Mesenchymal stem cell (in vitro differentiated cells and primary cell): ENCODE results near the gene OTOA. TPM values are rescaled to one million over a fixed set of nuclear protein-coding genes. Genes with fewer than 3 reads are reported as not detected.

Source experiments
- DNase-seq: peaks from one replicate; pipeline ENCODE4 v3.0.0-alpha.2; 2013
- H2AFZ ChIP-seq: one replicate; pipeline ENCODE4 v1.6.1; 2013; ENCODE audit warnings: low read depth, mild to moderate bottlenecking, control low read depth, inconsistent platforms, low read length, moderate library complexity
- H2AK5ac ChIP-seq: 2 replicates; pipeline ENCODE4 v1.6.1; 2013; ENCODE audit warnings: low read length, moderate library complexity, mild to moderate bottlenecking, inconsistent platforms; ENCODE audit not compliant: severe bottlenecking
- H2BK120ac ChIP-seq: one replicate; pipeline ENCODE4 v1.6.1; 2013; ENCODE audit warnings: low read depth, mild to moderate bottlenecking, inconsistent platforms, low read length, moderate library complexity
- H2BK12ac ChIP-seq, 2 experiments: one replicate each; pipeline ENCODE4 v1.6.1; 2013; ENCODE audit warnings: inconsistent platforms in 2 of 2, low read length in 2 of 2, mild to moderate bottlenecking in 2 of 2, moderate library complexity in 2 of 2, control low read depth in 1 of 2
- H2BK15ac ChIP-seq: one replicate; pipeline ENCODE4 v1.6.1; 2013; ENCODE audit warnings: mild to moderate bottlenecking, low read depth, inconsistent platforms; ENCODE audit not compliant: poor library complexity, severe bottlenecking
- H2BK5ac ChIP-seq: 2 replicates; pipeline ENCODE4 v1.6.1; 2013; ENCODE audit warnings: low read depth, mild to moderate bottlenecking, low read length, control low read depth, inconsistent platforms; ENCODE audit not compliant: poor library complexity, severe bottlenecking
- H3K14ac ChIP-seq, 2 experiments: one replicate each; pipeline ENCODE4 v1.6.1; 2013; ENCODE audit warnings: inconsistent platforms in 2 of 2, low read length in 2 of 2, control low read depth in 1 of 2, mild to moderate bottlenecking in 1 of 2, moderate library complexity in 1 of 2
- H3K18ac ChIP-seq, 2 experiments: one replicate each; pipeline ENCODE4 v1.6.1; 2013; ENCODE audit warnings: inconsistent platforms in 2 of 2, low read length in 2 of 2, control low read depth in 1 of 2, low read depth in 1 of 2, mild to moderate bottlenecking in 1 of 2
- H3K23ac ChIP-seq, 2 experiments: one replicate each; pipeline ENCODE4 v1.6.1; 2013; ENCODE audit warnings: inconsistent platforms in 2 of 2, low read length in 2 of 2, mild to moderate bottlenecking in 2 of 2, moderate library complexity in 2 of 2, control low read depth in 1 of 2
- H3K27ac ChIP-seq: 2 replicates; pipeline ENCODE4 v1.5.1; 2013; ENCODE audit warnings: mild to moderate bottlenecking, moderate library complexity, low read length, control low read depth, inconsistent platforms; ENCODE audit not compliant: poor library complexity, severe bottlenecking
- H3K27me3 ChIP-seq, 2 experiments: 2 replicates each; pipeline versions ENCODE4 v1.6.1 to v1.7.0; 2013; ENCODE audit warnings: low read length in 2 of 2, mild to moderate bottlenecking in 2 of 2, moderate library complexity in 2 of 2, control low read depth in 1 of 2, inconsistent platforms in 1 of 2; ENCODE audit not compliant: control insufficient read depth in 1 of 2, insufficient read depth in 1 of 2
- H3K36me3 ChIP-seq, 2 experiments: 2 replicates each; pipeline versions ENCODE4 v1.6.1 to v1.7.0; 2013; ENCODE audit warnings: low read length in 2 of 2, control low read depth in 1 of 2, inconsistent platforms in 1 of 2, low read depth in 1 of 2, mild to moderate bottlenecking in 1 of 2; ENCODE audit not compliant: insufficient read depth in 2 of 2, control insufficient read depth in 1 of 2
- H3K4ac ChIP-seq, 2 experiments: one replicate each; pipeline ENCODE4 v1.6.1; 2013; ENCODE audit warnings: inconsistent platforms in 2 of 2, low read length in 2 of 2, mild to moderate bottlenecking in 2 of 2, moderate library complexity in 2 of 2, control low read depth in 1 of 2, low read depth in 1 of 2
- H3K4me1 ChIP-seq: 2 replicates; pipeline ENCODE4 v1.6.1; 2013; ENCODE audit warnings: low read depth, low read length, control low read depth; ENCODE audit not compliant: control insufficient read depth, insufficient read depth
- H3K4me2 ChIP-seq: 2 replicates; pipeline ENCODE4 v1.6.1; 2013; ENCODE audit warnings: low read length, mild to moderate bottlenecking, inconsistent platforms; ENCODE audit not compliant: poor library complexity, severe bottlenecking
- H3K4me3 ChIP-seq, 2 experiments: 2 replicates each; pipeline versions ENCODE4 v1.5.1 to v1.7.0; 2013; ENCODE audit warnings: low read length in 2 of 2, mild to moderate bottlenecking in 2 of 2, control low read depth in 1 of 2, low read depth in 1 of 2; ENCODE audit not compliant: insufficient read depth in 1 of 2
- H3K79me1 ChIP-seq: replicated peaks from 2 replicates; pipeline ENCODE4 v1.6.1; 2013; ENCODE audit warnings: mild to moderate bottlenecking, control low read depth, low read length, inconsistent platforms; ENCODE audit not compliant: poor library complexity, severe bottlenecking
- H3K9ac ChIP-seq: 2 replicates; pipeline ENCODE4 v1.7.0; 2013; ENCODE audit warnings: mild to moderate bottlenecking, low read length, moderate library complexity
- H3K9me3 ChIP-seq: 2 replicates; pipeline ENCODE4 v1.7.0; 2013; ENCODE audit warnings: mild to moderate bottlenecking, low read length; ENCODE audit not compliant: control insufficient read depth
- H4K8ac ChIP-seq: one replicate; pipeline ENCODE4 v1.6.1; 2013; ENCODE audit warnings: inconsistent platforms, mild to moderate bottlenecking, low read length, moderate library complexity
- H4K91ac ChIP-seq: one replicate; pipeline ENCODE4 v1.6.1; 2013; ENCODE audit warnings: mild to moderate bottlenecking, low read length, inconsistent platforms
- WGBS: methylation state at CpG from one replicate; pipeline ENCODE4 v1.1.7; 2013; ENCODE audit warnings: mixed read lengths; 5-methylcytosine and 5-hydroxymethylcytosine counted together
- polyA plus RNA-seq, 2 experiments: library from polyadenylated mRNA; stranded (reverse); fragments of 200-250 nt; gene quantifications; one replicate each; pipeline ENCODE4 v1.2.3, GENCODE V29; 2013

OTOA gene
- polyA plus RNA-seq (2013, experiment 1 of 2): 0.01 TPM
- polyA plus RNA-seq (2013, experiment 2 of 2): 0.01 TPM

- Histone ChIP-seq H2AFZ (no peak within 1 kb of the TSS), H4K8ac (no peak within 1 kb of the TSS), H2AK5ac (no peak within 1 kb of the TSS), H3K9ac (no peak within 1 kb of the TSS), H3K36me3 (peaks cover 0 to 6% of the 10 kb centered on the region in 2 experiments), H3K18ac (peak within 1 kb of the TSS in 1 of 2 experiments; percentile 12), H3K27ac (no peak within 1 kb of the TSS), H3K4me3 (peak within 1 kb of the TSS in 1 of 2 experiments; percentile 67), H3K27me3 (peaks cover 6 to 25% of the 10 kb centered on the region in 2 experiments), H2BK120ac (no peak within 1 kb of the TSS), H3K4ac (no peak within 1 kb of the TSS), H3K4me1 (peaks cover 5% of the 10 kb centered on the region), H2BK5ac (no peak within 1 kb of the TSS), H4K91ac (no peak within 1 kb of the TSS), H2BK15ac (no peak within 1 kb of the TSS), H3K9me3 (no peaks in the 10 kb centered on the region), H3K79me1 (no peaks in the 10 kb centered on the region), H3K4me2 (peak within 1 kb of the TSS; percentile 11), H3K23ac (no peak within 1 kb of the TSS), H3K14ac (no peak within 1 kb of the TSS), H2BK12ac (no peak within 1 kb of the TSS)
- WGBS: 18% methylated on average over 37 of the region's 45 CpGs
- no peak for DNase-seq
Measured at GRCh38 chr16:21663889-21664647, at the start of gene OTOA. Gene OTOA, plus strand, starts transcription at chr16:21663968. Its CDS starts 14,547 bp downstream, at chr16:21678515.

GRCh38 chr16:21614896-21615295 lies 48.9 kb upstream of the OTOA start:
- no peak overlapping the region for H3K4me3 ChIP-seq
- 99% methylated on average over 3 of the region's 3 CpGs for WGBS
- H3K9ac ChIP-seq: no peak overlapping the region
- peaks cover 4% of the 10 kb centered on the region for H3K4me1 ChIP-seq
- no peak overlapping the region for H2BK12ac ChIP-seq
- H3K23ac ChIP-seq: no peak overlapping the region
- H3K9me3 ChIP-seq: no peaks in the 10 kb centered on the region
- H3K18ac ChIP-seq: no peak overlapping the region
- no peak overlapping the region for H2BK5ac ChIP-seq
- no peak overlapping the region for H4K91ac ChIP-seq
- H2AK5ac ChIP-seq: no peak overlapping the region
- peaks cover 14% of the 10 kb centered on the region for H3K79me1 ChIP-seq
- no peak overlapping the region for H3K4ac ChIP-seq
- no peak overlapping the region for H3K27ac ChIP-seq
- H2BK15ac ChIP-seq: no peak overlapping the region
- no peak overlapping the region for H2AFZ ChIP-seq
- H3K36me3 ChIP-seq: peaks cover 0 to 46% of the 10 kb centered on the region in 2 experiments
- no peak overlapping the region for H3K14ac ChIP-seq
- H3K27me3 ChIP-seq: no peaks in the 10 kb centered on the region
- H3K4me2 ChIP-seq: no peak overlapping the region
- no peak overlapping the region for H2BK120ac ChIP-seq
- no peak for DNase-seq
- H4K8ac ChIP-seq: no peak overlapping the region

GRCh38 chr16:21617607-21618006 lies 46.2 kb upstream of the OTOA start:
- WGBS: 98% methylated on average over 3 of the region's 3 CpGs
- Histone ChIP-seq H3K79me1 (peaks cover 25% of the 10 kb centered on the region), H2BK120ac (no peak overlapping the region)

GRCh38 chr16:21618281-21618680 lies 45.5 kb upstream of the OTOA start:
- no CpG with 5 or more reads among the region's 5 CpGs for WGBS
- H2BK5ac ChIP-seq: no peak overlapping the region
- peaks cover 0 to 63% of the 10 kb centered on the region in 2 experiments for H3K36me3 ChIP-seq
- no peak overlapping the region for H2AK5ac ChIP-seq
- H2AFZ ChIP-seq: no peak overlapping the region
- H4K8ac ChIP-seq: no peak overlapping the region
- H3K4ac ChIP-seq: no peak overlapping the region
- H2BK15ac ChIP-seq: no peak overlapping the region
- no peaks in the 10 kb centered on the region for H3K27me3 ChIP-seq
- no peak for DNase-seq
- H3K18ac ChIP-seq: no peak overlapping the region
- H3K4me2 ChIP-seq: no peak overlapping the region
- no peak overlapping the region for H3K27ac ChIP-seq
- peaks cover 1% of the 10 kb centered on the region for H3K4me1 ChIP-seq
- H3K9me3 ChIP-seq: no peaks in the 10 kb centered on the region
- H3K4me3 ChIP-seq: no peak overlapping the region
- no peak overlapping the region for H3K14ac ChIP-seq
- no peak overlapping the region for H2BK120ac ChIP-seq
- no peak overlapping the region for H4K91ac ChIP-seq
- no peak overlapping the region for H3K9ac ChIP-seq
- no peak overlapping the region for H3K23ac ChIP-seq
- H3K79me1 ChIP-seq: peaks cover 25% of the 10 kb centered on the region
- no peak overlapping the region for H2BK12ac ChIP-seq

More at GRCh38 chr16:21617607-21618006, 46.2 kb upstream of the OTOA start:
- no peak overlapping the region for H4K8ac ChIP-seq
- H2BK5ac ChIP-seq: no peak overlapping the region
- H2AK5ac ChIP-seq: no peak overlapping the region
- H4K91ac ChIP-seq: no peak overlapping the region
- H3K23ac ChIP-seq: no peak overlapping the region
- no peaks in the 10 kb centered on the region for H3K9me3 ChIP-seq
- peak; percentile 37 for DNase-seq
- H3K4me1 ChIP-seq: peaks cover 1% of the 10 kb centered on the region
- peaks cover 0 to 56% of the 10 kb centered on the region in 2 experiments for H3K36me3 ChIP-seq
- H3K4me3 ChIP-seq: no peak overlapping the region
- H3K27me3 ChIP-seq: no peaks in the 10 kb centered on the region
- H2BK15ac ChIP-seq: no peak overlapping the region
- H3K4me2 ChIP-seq: no peak overlapping the region
- no peak overlapping the region for H2AFZ ChIP-seq
- no peak overlapping the region for H3K9ac ChIP-seq
- no peak overlapping the region for H3K18ac ChIP-seq
- no peak overlapping the region for H3K14ac ChIP-seq
- H2BK12ac ChIP-seq: no peak overlapping the region
- H3K27ac ChIP-seq: no peak overlapping the region
- H3K4ac ChIP-seq: no peak overlapping the region
